ENCODE results near the gene LHX1. TPM values are rescaled to one million over a fixed set of nuclear protein-coding genes. Genes with fewer than 3 reads are reported as not detected.
A peak's percentile ranks its signal among the peaks of the same experiment; 100 is the strongest.

Gene LHX1
- total and polyA plus RNA-seq, 10 of the 15 experiments (the other 5 are each of a cell fraction or from before 2014, with no cell fraction given): not detected

GRCh38 chr17:36951084-36951789 lies 14.0 kb downstream of the LHX1 start:
- CTCF ChIA-PET: interaction anchor here (0.6 to 1.9 kb wide), 3 partner anchors 20 to 803 kb away, joined by 3 to 4 read pairs (median 3); no protein-coding TSS in a partner anchor

More at GRCh38 chr17:36951084-36951789, 14.0 kb downstream of the LHX1 start:
- intact Hi-C loops (cut with micrococcal nuclease; ENCODE audit: unreplicated experiment) (no loop called here), in situ Hi-C loops (cut with MboI) (no loop called here)
- ChIA-PET RAD21 (ENCODE audit: unreplicated experiment) (no interaction called here), SMC1A (ENCODE audit: uncharacterized antibody, unreplicated experiment) (interaction anchor here (0.5 kb wide), 1 partner anchor 820 kb away, joined by 3 read pairs; no protein-coding TSS in a partner anchor), POLR2A (no interaction called here)
- Histone ChIP-seq H3K4me1 (ENCODE audit: control insufficient read depth, insufficient read depth, low read length) (peaks cover 14% of the 10 kb centered on the region), H3K27ac (ENCODE audit: control insufficient read depth, insufficient read depth) (no peak overlapping the region), H3K27me3 (replicated peaks in 1 of 2; ENCODE audit: control insufficient read depth in 2 of 2, insufficient read depth in 2 of 2, low read length in 1 of 2) (peaks cover 2 to 4% of the 10 kb centered on the region in 2 experiments; a peak in 3 of 4 replicates), H3K79me2 (ENCODE audit: control insufficient read depth, insufficient read depth, low read length) (peaks cover 41% of the 10 kb centered on the region), H3K9ac (ENCODE audit: control insufficient read depth, insufficient read depth, low read length) (no peak overlapping the region; the same call in 1 of the 2 replicates), H3K9me3 (replicated peaks; ENCODE audit: control insufficient read depth, insufficient read depth, low read length) (no peaks in the 10 kb centered on the region), H3K36me3 (ENCODE audit: control insufficient read depth in 2 of 2, insufficient read depth in 2 of 2, low read length in 1 of 2) (peaks cover 8 to 33% of the 10 kb centered on the region in 2 experiments), H3K4me3 (peak overlapping the region; percentile 91; the same call in 1 of the 2 replicates), H3K4me2 (ENCODE audit: control insufficient read depth, insufficient read depth) (peak overlapping the region; percentile 85), H2AFZ (ENCODE audit: control insufficient read depth, low read depth, low read length) (no peak overlapping the region), H4K20me1 (ENCODE audit: control insufficient read depth, insufficient read depth) (no peaks in the 10 kb centered on the region)
- DNase-seq (ENCODE audit: low read depth, low spot score) (no peak), ATAC-seq (no peak), FAIRE-seq (no peak)
- TF ChIP-seq TCF7 (IDR thresholded peaks at IDR 0.05; ENCODE audit: borderline replicate concordance): no peak
- TF ChIP-seq RELA (IDR thresholded peaks at IDR 0.05; ENCODE audit: borderline replicate concordance, partially characterized antibody): no peak
- no peak for TF ChIP-seq IRF5 (IDR thresholded peaks at IDR 0.05; ENCODE audit: borderline replicate concordance)
- TF ChIP-seq USF2 (IDR thresholded peaks at IDR 0.05; ENCODE audit: borderline replicate concordance, low read depth, low read length): no peak
- no peak for TF ChIP-seq MYC (IDR thresholded peaks at IDR 0.05; ENCODE audit: insufficient read depth, insufficient read length, insufficient replicate concordance, low read length, severe bottlenecking)
- TF ChIP-seq CTCF (IDR thresholded peaks at IDR 0.05 in 2 of 3, conservative IDR thresholded peaks at IDR 0.05 in 1 of 3; ENCODE audit: control insufficient read depth in 2 of 3, extremely low read depth in 1 of 3, insufficient read depth in 1 of 3, low read depth in 3 of 3, low read length in 3 of 3): no peak
- TF ChIP-seq RBBP5 (conservative IDR thresholded peaks at IDR 0.05): no peak
- TF ChIP-seq DPF2 (IDR thresholded peaks at IDR 0.05): no peak
- no peak for TF ChIP-seq FOXM1 (IDR thresholded peaks at IDR 0.05; ENCODE audit: low read depth, low read length)
- TF ChIP-seq BRCA1 (IDR thresholded peaks at IDR 0.05; ENCODE audit: low read depth, low read length): no peak
- no peak for TF ChIP-seq PKNOX1 (IDR thresholded peaks at IDR 0.05)
- no peak for TF ChIP-seq BACH1 (IDR thresholded peaks at IDR 0.05; ENCODE audit: borderline replicate concordance)
- no peak for TF ChIP-seq CEBPB (IDR thresholded peaks at IDR 0.05; ENCODE audit: borderline replicate concordance in 1 of 2, low read depth in 2 of 2, low read length in 2 of 2)
- TF ChIP-seq MTA3 (IDR thresholded peaks at IDR 0.05; ENCODE audit: borderline replicate concordance, low read length): no peak
- TF ChIP-seq GABPA (IDR thresholded peaks at IDR 0.05; ENCODE audit: low read depth): no peak
- no peak for TF ChIP-seq MLLT1 (IDR thresholded peaks at IDR 0.05)
- WGBS (ENCODE audit: insufficient coverage, insufficient replicate concordance, low lambda C conversion rate, missing lambda C conversion rate): 88% methylated on average over 5 of the region's 5 CpGs
- no TSS peak for BruUV-seq (replicated peaks)

Measured in GM12878 (cell line).